ENCODE results near the gene WT1.

DNA sequence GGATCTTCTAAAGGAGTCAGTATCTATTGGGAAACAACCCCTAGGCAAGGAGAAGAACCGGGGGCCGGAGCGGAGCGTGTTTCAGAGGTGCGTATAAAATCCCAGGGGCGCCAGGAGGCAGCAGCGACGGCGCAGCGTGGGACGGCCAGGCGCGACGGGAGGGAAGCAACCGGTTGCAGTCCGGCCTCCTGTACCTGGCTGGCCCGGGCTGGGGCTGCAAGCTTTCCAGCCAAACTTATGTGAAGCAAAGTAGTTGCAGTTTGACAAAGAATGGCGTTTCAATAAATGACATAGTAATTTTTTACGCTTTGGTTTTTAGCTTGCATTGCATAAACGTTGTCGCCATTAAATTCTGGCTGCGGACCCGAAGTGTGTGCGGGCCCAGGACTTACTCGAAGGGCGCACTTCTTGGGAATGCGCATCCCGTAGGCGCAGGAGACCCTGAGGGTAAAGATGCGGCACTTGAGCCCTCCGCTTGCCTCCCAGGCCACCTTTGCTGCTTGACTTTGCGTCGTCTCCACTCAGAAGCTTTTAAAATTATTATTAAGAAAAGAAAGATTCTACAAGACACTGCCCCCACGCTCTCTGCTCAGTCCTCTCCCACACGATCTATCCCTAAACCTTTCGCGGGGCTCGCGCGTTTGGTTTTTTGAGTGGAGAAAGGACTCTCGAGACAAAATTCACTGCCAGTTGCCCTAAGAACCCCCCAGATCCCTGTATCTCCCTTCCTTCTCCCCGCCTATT lies 1.6 kb upstream of the WT1 start:
- TF ChIP-seq CTCF (IDR thresholded peaks at IDR 0.05), result no peak
- TF ChIP-seq POLR2A (IDR thresholded peaks at IDR 0.05), result no peak

Data from heart left ventricle (tissue), 13 donors.